ENCODE data around the gene UBTF.

Gene UBTF, protein sequence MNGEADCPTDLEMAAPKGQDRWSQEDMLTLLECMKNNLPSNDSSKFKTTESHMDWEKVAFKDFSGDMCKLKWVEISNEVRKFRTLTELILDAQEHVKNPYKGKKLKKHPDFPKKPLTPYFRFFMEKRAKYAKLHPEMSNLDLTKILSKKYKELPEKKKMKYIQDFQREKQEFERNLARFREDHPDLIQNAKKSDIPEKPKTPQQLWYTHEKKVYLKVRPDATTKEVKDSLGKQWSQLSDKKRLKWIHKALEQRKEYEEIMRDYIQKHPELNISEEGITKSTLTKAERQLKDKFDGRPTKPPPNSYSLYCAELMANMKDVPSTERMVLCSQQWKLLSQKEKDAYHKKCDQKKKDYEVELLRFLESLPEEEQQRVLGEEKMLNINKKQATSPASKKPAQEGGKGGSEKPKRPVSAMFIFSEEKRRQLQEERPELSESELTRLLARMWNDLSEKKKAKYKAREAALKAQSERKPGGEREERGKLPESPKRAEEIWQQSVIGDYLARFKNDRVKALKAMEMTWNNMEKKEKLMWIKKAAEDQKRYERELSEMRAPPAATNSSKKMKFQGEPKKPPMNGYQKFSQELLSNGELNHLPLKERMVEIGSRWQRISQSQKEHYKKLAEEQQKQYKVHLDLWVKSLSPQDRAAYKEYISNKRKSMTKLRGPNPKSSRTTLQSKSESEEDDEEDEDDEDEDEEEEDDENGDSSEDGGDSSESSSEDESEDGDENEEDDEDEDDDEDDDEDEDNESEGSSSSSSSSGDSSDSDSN

DNA sequence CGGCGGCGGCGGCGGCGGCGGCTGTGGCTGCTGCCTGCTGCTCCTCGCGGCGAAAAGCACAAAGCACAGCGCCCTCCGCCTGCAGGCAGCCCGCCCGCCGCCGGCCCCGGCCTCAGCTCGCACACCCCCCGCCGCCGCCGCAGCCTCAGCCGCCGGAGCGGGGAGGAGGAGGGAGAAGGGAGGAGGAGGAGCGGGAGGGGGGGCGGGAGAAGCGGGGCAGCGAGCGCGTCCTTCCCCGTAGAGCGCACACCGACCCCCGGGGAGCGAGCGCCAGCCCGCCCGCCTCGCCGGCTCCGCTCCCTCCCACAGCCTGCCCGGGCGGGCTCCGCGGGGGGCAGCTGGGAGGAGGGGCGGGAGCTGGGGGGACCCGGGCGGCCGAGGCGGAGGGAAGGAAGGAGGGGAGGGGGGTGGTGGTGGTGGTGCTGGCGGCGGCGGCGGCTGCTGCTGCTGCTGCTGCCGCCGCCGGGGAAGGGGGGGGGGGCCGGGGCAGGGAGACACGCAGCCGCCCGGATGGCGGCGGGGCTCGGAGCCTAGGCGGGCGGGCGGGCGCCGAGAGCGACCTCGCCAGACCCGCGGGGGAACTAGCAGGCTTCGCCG lies at the start of gene UBTF:
Gene UBTF (minus strand): TSS at position 60 of the 597 bp plus-strand sequence. CDS start 1,446 bp downstream, outside the sequence.
- DNase-seq: peak; percentile 85

DNA sequence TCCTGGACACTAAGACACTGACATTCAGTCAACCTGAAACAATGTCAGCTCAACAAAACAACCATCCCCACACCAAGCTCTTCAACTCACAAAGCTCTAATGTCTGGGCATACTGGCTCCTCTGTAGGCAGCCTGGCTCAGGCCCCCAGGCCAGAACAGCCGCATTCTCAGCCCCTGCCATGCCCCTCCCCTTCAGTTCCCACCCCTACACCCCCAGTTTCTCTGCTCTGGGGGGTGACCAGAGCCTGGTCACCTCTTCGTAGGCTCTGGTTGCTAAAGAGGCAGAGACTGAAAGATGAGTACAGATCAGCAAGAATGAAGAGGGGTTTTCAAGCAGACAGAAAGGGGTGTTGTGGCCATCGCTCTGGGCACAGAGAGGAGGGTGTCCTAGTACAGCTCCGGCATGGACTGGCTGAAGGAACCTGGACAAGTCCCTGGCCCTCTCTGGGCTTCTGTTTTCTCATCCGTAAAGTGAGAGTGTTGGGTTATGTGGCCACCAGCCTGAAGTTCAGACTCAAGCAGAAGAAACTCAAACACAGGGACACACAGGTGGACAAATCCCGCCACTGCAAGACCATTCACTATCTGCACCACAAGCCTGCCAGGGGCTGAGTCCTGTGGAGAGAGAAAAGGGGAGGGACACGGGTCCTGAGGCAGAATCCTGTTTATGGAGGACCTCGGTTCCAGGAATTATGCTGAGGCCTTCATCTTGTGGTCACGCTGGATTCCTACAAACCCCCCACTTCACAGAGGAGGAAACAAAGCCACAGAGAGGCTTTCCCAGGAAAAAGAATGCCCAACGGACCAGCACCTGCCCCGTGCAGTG lies 49.4 kb upstream of the UBTF start:
- no peak for DNase-seq

DNA sequence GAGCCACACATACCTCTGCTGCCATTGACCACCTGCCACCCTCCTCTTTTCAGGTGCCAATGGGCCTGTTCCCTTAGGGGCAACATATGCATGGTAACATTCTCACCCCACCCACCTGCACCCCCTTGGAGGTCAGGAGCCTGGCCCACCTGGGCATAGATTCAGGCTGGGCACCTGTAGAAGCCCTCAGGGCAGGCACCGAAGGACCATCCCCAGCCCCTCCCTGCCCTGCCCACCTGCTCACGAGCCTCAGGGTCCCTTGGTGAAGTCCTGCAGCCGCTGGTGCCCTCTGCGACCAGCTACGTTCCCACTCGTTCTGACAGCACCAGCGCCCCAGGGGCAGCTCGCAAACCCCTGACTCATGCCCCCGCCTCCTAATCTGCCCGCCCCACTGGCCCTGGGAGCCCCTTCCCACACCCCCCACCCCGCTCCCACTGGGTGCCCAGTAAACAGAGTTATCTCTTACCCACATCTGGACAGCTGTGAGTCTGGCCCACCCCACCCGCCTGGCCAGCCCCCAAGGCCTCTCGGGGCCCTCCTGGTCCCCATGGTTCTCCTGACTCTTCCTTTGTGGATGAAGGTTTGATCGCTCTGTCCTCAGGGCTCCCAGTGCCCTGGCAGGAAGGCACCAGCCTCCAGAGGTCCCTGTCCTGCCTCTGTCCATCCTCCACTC lies 48.5 kb upstream of the UBTF start, which contains the start of gene SLC4A1:
Gene SLC4A1 (minus strand): TSS at position 318 of the 673 bp plus-strand sequence. CDS start 5,269 bp downstream, outside the sequence.
- DNase-seq: peak; percentile 36

DNA sequence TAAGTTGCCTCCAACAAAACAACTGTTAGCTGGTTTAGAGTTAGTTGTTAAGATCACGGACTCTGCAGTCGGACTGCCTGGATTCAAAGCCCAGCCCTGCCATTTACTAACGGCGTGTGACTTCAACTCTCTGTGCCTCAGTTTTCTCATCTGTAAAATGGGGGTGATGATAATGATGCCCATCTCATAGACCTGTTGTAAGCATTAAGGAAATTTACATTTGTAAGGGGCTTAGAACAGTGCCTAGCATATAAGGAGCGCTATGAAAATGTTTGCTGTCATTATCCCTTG lies 47.6 kb upstream of the UBTF start:
- no peak for DNase-seq

- peak; percentile 93 for DNase-seq
Measured at GRCh38 chr17:44266402-44267164, 47.1 kb upstream of the UBTF start.

- DNase-seq: no peak
Measured at GRCh38 chr17:44263345-44263902, 43.9 kb upstream of the UBTF start.

DNA sequence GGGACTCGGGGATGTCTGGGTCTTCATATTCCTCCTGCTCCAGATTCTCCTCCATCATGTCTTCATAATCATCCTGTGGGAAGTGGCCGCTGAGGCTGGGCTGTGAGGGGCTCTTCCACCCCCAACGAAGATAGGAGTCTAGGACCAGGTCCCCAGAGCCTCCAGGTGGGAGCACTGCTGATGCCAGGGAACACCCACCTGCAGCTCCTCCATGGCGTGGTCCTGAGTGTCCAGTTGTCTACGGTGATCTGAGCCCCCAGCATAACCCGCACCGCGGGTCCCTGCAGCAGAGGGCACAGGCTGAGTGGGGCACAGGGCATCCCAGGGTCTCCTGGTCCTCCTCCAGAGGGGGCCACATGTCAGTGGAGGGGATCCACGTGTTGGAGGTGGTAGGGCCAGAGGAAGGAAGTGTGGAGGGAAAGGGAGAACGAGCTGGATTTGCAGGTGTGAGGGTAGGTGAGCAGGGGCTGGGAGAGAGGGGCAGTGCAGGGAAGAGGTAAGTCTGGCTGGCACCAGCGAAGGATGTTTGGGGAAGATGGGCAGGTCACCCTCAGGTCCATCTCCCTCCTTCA lies 43.3 kb upstream of the UBTF start:
- DNase-seq: no peak

GRCh38 chr17:44260296-44260695 lies 40.8 kb upstream of the UBTF start:
- no peak for DNase-seq

DNA sequence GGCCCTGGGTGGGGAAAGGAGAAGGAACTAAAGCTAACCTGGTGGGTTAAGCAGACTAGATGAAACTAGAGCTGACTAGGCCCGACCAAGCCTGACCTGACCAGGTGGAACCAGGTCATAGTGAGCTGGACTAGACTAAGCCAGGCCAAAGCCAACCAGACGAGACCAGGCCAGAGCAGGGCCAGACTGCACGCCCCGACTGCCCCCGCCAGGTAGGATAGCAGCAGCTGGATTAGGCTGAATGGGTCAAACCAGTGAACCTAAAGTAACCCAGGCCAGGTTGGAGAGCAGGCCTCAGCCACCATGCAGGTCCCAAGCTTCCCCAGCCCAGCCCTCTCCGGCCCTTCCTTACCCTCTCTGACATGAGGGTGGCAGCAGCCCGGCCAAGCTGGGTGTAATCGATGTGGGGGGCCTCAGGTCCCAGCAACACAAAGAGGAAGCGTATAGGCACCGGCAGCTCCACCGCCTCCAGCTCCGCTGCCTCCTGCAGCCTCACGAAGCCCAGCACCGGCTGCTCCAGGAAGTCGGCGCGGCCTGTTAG lies 39.4 kb upstream of the UBTF start:
- no peak for DNase-seq

GRCh38 chr17:44257815-44258760 lies 38.6 kb upstream of the UBTF start:
- DNase-seq: no peak

- DNase-seq: no peak
Measured at GRCh38 chr17:44256671-44257070, 37.2 kb upstream of the UBTF start.

GRCh38 chr17:44255915-44256314 lies 36.4 kb upstream of the UBTF start:
- no peak for DNase-seq

GRCh38 chr17:44254361-44255095 lies 35.1 kb upstream of the UBTF start:
- no peak for DNase-seq

GRCh38 chr17:44253006-44253405 lies 33.5 kb upstream of the UBTF start:
- DNase-seq: no peak

DNA sequence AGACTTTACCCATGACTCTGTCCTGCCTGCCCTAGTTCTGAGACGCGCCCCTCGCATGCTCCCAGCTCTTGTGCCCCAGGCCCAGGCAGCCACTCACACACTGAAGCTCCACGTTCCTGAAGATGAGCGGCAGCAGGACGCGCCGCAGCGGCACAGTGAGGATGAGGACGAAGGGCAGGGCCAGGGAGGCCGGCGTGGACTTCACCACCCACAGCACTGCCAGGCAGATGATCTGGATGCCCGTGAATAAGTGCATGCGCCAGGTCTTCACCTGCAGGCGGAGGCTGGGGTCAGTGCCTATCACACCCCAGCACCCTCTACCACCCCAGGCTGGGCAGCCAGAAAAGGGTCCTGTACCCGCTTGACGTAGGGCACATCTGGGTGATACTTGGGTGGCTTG lies 31.6 kb upstream of the UBTF start:
- no peak for DNase-seq

DNA sequence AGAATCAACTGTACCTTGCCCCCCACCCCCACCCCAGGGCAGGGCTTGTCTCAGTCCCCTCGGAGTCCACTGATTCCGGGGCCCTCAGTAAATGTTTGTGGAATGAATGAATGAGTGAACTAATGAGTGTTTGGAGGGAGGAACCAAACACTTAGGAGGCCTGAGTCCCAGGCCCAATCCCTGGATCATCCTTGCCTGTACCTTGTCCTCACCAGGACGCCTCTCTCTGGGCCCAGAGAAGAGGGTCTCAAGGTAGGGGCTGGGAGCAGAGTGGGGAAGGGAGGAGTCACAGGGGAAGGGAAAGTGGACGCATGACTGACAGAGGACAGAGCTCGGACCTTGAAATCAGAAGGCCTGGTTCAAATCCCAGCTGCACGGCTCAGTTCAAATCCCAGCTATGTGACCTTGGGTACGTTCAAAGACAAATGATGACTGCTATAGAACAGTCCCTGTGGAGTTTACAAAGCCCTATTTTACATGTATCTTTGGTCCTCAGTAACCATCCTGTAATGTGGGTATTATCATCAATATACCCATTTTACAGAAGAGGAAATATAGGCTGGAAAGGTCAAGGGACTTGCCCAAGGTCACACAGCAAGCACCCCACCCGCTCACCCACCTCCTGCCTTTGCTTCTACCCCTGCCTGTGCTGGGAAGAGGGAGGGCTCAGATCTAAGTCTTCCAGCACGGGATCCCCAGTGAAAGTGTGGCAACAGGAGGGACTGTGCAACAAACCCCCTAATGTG lies 30.2 kb upstream of the UBTF start:
- DNase-seq: no peak

GRCh38 chr17:44247876-44248736 lies 28.6 kb upstream of the UBTF start:
- no peak for DNase-seq

All from hematopoietic multipotent progenitor cell treated with erythropoietin and hydrocortisone succinate and interleukin-3 and kit ligand, for 4 days (in vitro differentiated cells).